Measurements from ENCODE around the gene LDLRAD4.

DNA sequence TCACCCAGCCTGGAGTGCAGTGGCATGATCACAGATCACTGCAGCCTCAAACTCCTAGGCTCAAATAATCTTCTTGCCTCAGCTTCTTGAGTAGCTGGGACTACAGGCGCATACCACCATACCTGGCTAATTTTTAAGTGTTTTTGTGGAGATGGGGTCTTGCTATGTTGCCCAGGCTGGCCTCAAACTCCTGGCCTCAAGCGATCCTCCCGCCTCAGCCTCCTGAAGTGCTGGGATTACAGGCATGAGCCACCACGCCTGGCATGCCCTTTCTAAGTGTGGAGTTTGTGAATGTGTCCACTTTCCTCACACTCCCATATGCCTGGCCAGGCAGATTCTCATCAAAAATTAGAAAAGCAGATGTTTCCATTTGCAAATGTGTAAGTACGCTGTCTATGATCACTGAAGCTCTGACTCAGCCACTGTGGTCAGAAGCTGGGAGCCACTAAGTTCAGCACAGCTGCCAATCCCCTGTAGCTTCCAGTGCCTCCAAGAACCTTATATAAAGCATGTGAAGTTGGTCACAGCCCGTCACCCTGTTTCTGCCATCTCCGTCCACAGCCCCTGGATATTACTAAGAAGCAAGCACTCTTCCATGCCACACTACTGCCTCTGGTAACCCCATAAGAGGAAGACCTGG, 352.4 kb downstream of the LDLRAD4 start:
- TF ChIP-seq CTCF (IDR thresholded peaks at IDR 0.05) (no peak), POLR2A (IDR thresholded peaks at IDR 0.05) (no peak)
